H9 (cell line): ENCODE measurements around the gene STARD4. TPM values are rescaled to one million over a fixed set of nuclear protein-coding genes. Genes with fewer than 3 reads are reported as not detected.

Experiments
- DNase-seq: peaks from one replicate; pipeline ENCODE4 v3.0.0-alpha.2; 2017
- H2AFZ ChIP-seq: one replicate; pipeline ENCODE4 v1.6.1; 2013; ENCODE audit warnings: mild to moderate bottlenecking, low read length, control low read depth, moderate library complexity
- H2AK5ac ChIP-seq: 2 replicates; pipeline ENCODE4 v1.6.1; 2013; ENCODE audit warnings: low read length, control low read depth, mixed read lengths; ENCODE audit not compliant: insufficient read length
- H2BK120ac ChIP-seq: one replicate; pipeline ENCODE4 v1.6.1; 2013; ENCODE audit warnings: low read depth, mild to moderate bottlenecking, low read length, control low read depth, inconsistent platforms; ENCODE audit not compliant: poor library complexity, severe bottlenecking
- H2BK12ac ChIP-seq: 2 replicates; pipeline ENCODE4 v1.6.1; 2013; ENCODE audit warnings: low read length, control low read depth, mixed read lengths, low read depth; ENCODE audit not compliant: insufficient read length
- H2BK15ac ChIP-seq: 2 replicates; pipeline ENCODE4 v1.6.1; 2013; ENCODE audit warnings: low read depth, low read length, control low read depth
- H2BK20ac ChIP-seq: one replicate; pipeline ENCODE4 v1.6.1; 2013; ENCODE audit warnings: low read depth, mild to moderate bottlenecking, low read length, control low read depth, inconsistent platforms; ENCODE audit not compliant: poor library complexity, severe bottlenecking
- H2BK5ac ChIP-seq: 2 replicates; pipeline ENCODE4 v1.6.1; 2013; ENCODE audit warnings: low read length, control low read depth, mixed read lengths; ENCODE audit not compliant: insufficient read length
- H3K14ac ChIP-seq: 2 replicates; pipeline ENCODE4 v1.6.1; 2013; ENCODE audit warnings: low read length, control low read depth; ENCODE audit not compliant: insufficient read depth
- H3K18ac ChIP-seq: 2 replicates; pipeline ENCODE4 v1.6.1; 2013; ENCODE audit warnings: low read depth, mild to moderate bottlenecking, mixed read lengths, low read length, control low read depth; ENCODE audit not compliant: insufficient read length
- H3K23ac ChIP-seq: 2 replicates; pipeline ENCODE4 v1.6.1; 2013; ENCODE audit warnings: low read length, control low read depth, mixed read lengths, low read depth; ENCODE audit not compliant: insufficient read length
- H3K23me2 ChIP-seq: 2 replicates; pipeline ENCODE4 v1.6.1; 2013; ENCODE audit warnings: low read depth, mild to moderate bottlenecking, mixed read lengths, low read length, control low read depth; ENCODE audit not compliant: insufficient read length, poor library complexity, severe bottlenecking
- H3K27ac ChIP-seq: 2 replicates; pipeline ENCODE4 v1.5.1; 2013; ENCODE audit warnings: low read length, control low read depth, mixed read lengths, low read depth; ENCODE audit not compliant: insufficient read length
- H3K27me3 ChIP-seq: 2 replicates; pipeline ENCODE4 v1.6.1; 2013; ENCODE audit warnings: low read length, control low read depth, inconsistent platforms; ENCODE audit not compliant: insufficient read depth
- H3K4ac ChIP-seq: 2 replicates; pipeline ENCODE4 v1.6.1; 2013; ENCODE audit warnings: low read depth, mild to moderate bottlenecking, control low read depth, inconsistent platforms, low read length, moderate library complexity
- H3K4me1 ChIP-seq: 2 replicates; pipeline ENCODE4 v1.6.1; 2013; ENCODE audit warnings: low read length, control low read depth, inconsistent platforms; ENCODE audit not compliant: insufficient read depth
- H3K4me2 ChIP-seq: 2 replicates; pipeline ENCODE4 v1.6.1; 2013; ENCODE audit warnings: low read length, control low read depth, mixed read lengths; ENCODE audit not compliant: insufficient read length, insufficient read depth
- H3K56ac ChIP-seq: 2 replicates; pipeline ENCODE4 v1.6.1; 2013; ENCODE audit warnings: low read depth, mild to moderate bottlenecking, mixed read lengths, low read length, control low read depth; ENCODE audit not compliant: insufficient read length
- H3K79me1 ChIP-seq: 2 replicates; pipeline ENCODE4 v1.6.1; 2013; ENCODE audit warnings: low read depth, mild to moderate bottlenecking, moderate library complexity, low read length, control low read depth, inconsistent platforms; ENCODE audit not compliant: insufficient read depth, poor library complexity, severe bottlenecking
- H3K79me2 ChIP-seq: 2 replicates; pipeline ENCODE4 v1.6.1; 2013; ENCODE audit warnings: low read length, control low read depth, inconsistent platforms; ENCODE audit not compliant: insufficient read depth
- H3K9ac ChIP-seq: 2 replicates; pipeline ENCODE4 v1.6.1; 2013; ENCODE audit warnings: low read length, control low read depth, mixed read lengths; ENCODE audit not compliant: insufficient read length; ENCODE audit errors: extremely low read depth
- H3K9me3 ChIP-seq: one replicate; pipeline ENCODE4 v1.6.1; 2013; ENCODE audit warnings: low read depth, low read length, inconsistent platforms; ENCODE audit not compliant: control insufficient read depth
- H3T11ph ChIP-seq: one replicate; pipeline ENCODE4 v1.6.1; 2013; ENCODE audit warnings: mild to moderate bottlenecking, low read length, control low read depth, inconsistent platforms
- H4K20me1 ChIP-seq: one replicate; pipeline ENCODE4 v1.6.1; 2013; ENCODE audit not compliant: control insufficient read depth, insufficient read length, insufficient read depth
- H4K5ac ChIP-seq: 2 replicates; pipeline ENCODE4 v1.6.1; 2013; ENCODE audit warnings: low read depth, mild to moderate bottlenecking, mixed read lengths, low read length, control low read depth; ENCODE audit not compliant: insufficient read length
- H4K8ac ChIP-seq: replicated peaks from 2 replicates; pipeline ENCODE4 v1.6.1; 2013; ENCODE audit warnings: low read length, control low read depth, mixed read lengths, low read depth; ENCODE audit not compliant: insufficient read length
- H4K91ac ChIP-seq: 2 replicates; pipeline ENCODE4 v1.6.1; 2013; ENCODE audit warnings: low read depth, mild to moderate bottlenecking, moderate library complexity, mixed read lengths, low read length, control low read depth; ENCODE audit not compliant: insufficient read length
- H3K27ac Mint-ChIP-seq, 3 experiments: 2 replicates in 2 of 3; 3 replicates in 1 of 3; pipeline ENCODE4 v1.8.0; 2020 to 2021; ENCODE audit warnings: mixed read lengths in 3 of 3, mild to moderate bottlenecking in 1 of 3, moderate library complexity in 1 of 3
- H3K27me3 Mint-ChIP-seq: 2 replicates; pipeline ENCODE4 v1.8.0; 2021; ENCODE audit warnings: low read depth, mild to moderate bottlenecking, moderate library complexity, mixed read lengths
- H3K36me3 Mint-ChIP-seq, 3 experiments: 2 replicates in 2 of 3; 3 replicates in 1 of 3; pipeline ENCODE4 v1.8.0; 2020 to 2021; ENCODE audit warnings: low read depth in 3 of 3, mixed read lengths in 3 of 3; ENCODE audit not compliant: insufficient read depth in 1 of 3
- H3K4me1 Mint-ChIP-seq, 2 experiments: 2 replicates each; pipeline ENCODE4 v1.8.0; 2020; ENCODE audit warnings: mixed read lengths in 2 of 2
- H3K4me3 Mint-ChIP-seq, 2 experiments: 2 replicates in 1 of 2; 3 replicates in 1 of 2; pipeline ENCODE4 v1.8.0; 2020 to 2021; ENCODE audit warnings: mild to moderate bottlenecking in 2 of 2, mixed read lengths in 2 of 2, moderate library complexity in 1 of 2
- H3K9me3 Mint-ChIP-seq, 2 experiments: 2 replicates in 1 of 2; 3 replicates in 1 of 2; pipeline ENCODE4 v1.8.0; 2020; ENCODE audit warnings: mild to moderate bottlenecking in 2 of 2, mixed read lengths in 2 of 2, moderate library complexity in 1 of 2
- WGBS: extraction: QIAGEN DNeasy Blood & Tissue Kit; methylation state at CpG from one replicate; pipeline ENCODE4 v1.1.7; 2013; ENCODE audit warnings: missing lambda C conversion rate, low lambda C conversion rate, mixed read lengths; ENCODE audit not compliant: insufficient read length; ENCODE audit errors: extremely low coverage; 5-methylcytosine and 5-hydroxymethylcytosine counted together
- total RNA-seq: library from RNA; stranded (reverse); gene quantifications from 2 replicates; pipeline ENCODE4 v1.2.1, GENCODE V29; 2021
- TF ChIP-seq, protein P1 (sequence below): fragments of 200-600 bp; sonication (generic); conservative IDR thresholded peaks from 3 replicates; pipeline ENCODE4 v1.8.0; 2021; ENCODE audit warnings: antibody characterized with exemption, mild to moderate bottlenecking

Gene STARD4
- total RNA-seq, 1 experiment from 2014 or later = 28.7 TPM

GRCh38 chr5:111505096-111505495 lies 7.2 kb downstream of the STARD4 start:
- TF ChIP-seq, protein P1, sequence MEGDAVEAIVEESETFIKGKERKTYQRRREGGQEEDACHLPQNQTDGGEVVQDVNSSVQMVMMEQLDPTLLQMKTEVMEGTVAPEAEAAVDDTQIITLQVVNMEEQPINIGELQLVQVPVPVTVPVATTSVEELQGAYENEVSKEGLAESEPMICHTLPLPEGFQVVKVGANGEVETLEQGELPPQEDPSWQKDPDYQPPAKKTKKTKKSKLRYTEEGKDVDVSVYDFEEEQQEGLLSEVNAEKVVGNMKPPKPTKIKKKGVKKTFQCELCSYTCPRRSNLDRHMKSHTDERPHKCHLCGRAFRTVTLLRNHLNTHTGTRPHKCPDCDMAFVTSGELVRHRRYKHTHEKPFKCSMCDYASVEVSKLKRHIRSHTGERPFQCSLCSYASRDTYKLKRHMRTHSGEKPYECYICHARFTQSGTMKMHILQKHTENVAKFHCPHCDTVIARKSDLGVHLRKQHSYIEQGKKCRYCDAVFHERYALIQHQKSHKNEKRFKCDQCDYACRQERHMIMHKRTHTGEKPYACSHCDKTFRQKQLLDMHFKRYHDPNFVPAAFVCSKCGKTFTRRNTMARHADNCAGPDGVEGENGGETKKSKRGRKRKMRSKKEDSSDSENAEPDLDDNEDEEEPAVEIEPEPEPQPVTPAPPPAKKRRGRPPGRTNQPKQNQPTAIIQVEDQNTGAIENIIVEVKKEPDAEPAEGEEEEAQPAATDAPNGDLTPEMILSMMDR = no peak
- Histone ChIP-seq H3K27me3 (no peaks in the 10 kb centered on the region), H3K14ac (no peak overlapping the region), H3T11ph (no peak overlapping the region), H2AK5ac (no peak overlapping the region), H4K20me1 (no peaks in the 10 kb centered on the region), H4K91ac (no peak overlapping the region), H3K9me3 (no peaks in the 10 kb centered on the region), H3K4ac (no peak overlapping the region), H2BK15ac (no peak overlapping the region), H3K18ac (no peak overlapping the region), H3K79me2 (peaks cover 21% of the 10 kb centered on the region; the same call in 1 of the 2 replicates), H3K56ac (no peak overlapping the region), H3K4me1 (no peaks in the 10 kb centered on the region), H2BK12ac (no peak overlapping the region), H2BK120ac (no peak overlapping the region), H4K5ac (no peak overlapping the region), H3K9ac (no peak overlapping the region), H3K4me2 (no peak overlapping the region), H2AFZ (no peak overlapping the region), H3K79me1 (peaks cover 6% of the 10 kb centered on the region), H2BK5ac (no peak overlapping the region), H2BK20ac (no peak overlapping the region), H3K27ac (no peak overlapping the region), H3K23me2 (no peaks in the 10 kb centered on the region), H4K8ac (no peak overlapping the region), H3K23ac (no peak overlapping the region)
- WGBS = no CpG with 5 or more reads among the region's 1 CpG
- H3K27me3 Mint-ChIP-seq = no peaks in the 10 kb centered on the region
- H3K4me1 Mint-ChIP-seq = peaks cover 16 to 21% of the 10 kb centered on the region in 2 experiments
- H3K9me3 Mint-ChIP-seq = no peaks in the 10 kb centered on the region
- DNase-seq = no peak
- H3K4me3 Mint-ChIP-seq = no peak overlapping the region
- peak overlapping the region in 1 of 3 experiments; percentile 49; a peak in 2 of 7 replicates for H3K27ac Mint-ChIP-seq
- peaks cover 6 to 30% (median 28%) of the 10 kb centered on the region in 3 experiments; a peak in 6 of 7 replicates for H3K36me3 Mint-ChIP-seq
